ENCODE measurements around the gene WDR18.
A peak's percentile ranks its signal among the peaks of the same experiment; 100 is the strongest.
"Not testable (repeated sequence)": the region's sequence is repeated elsewhere in the genome, so short reads cannot be mapped to it uniquely, and the experiment has no call there.

WDR18 gene

DNA sequence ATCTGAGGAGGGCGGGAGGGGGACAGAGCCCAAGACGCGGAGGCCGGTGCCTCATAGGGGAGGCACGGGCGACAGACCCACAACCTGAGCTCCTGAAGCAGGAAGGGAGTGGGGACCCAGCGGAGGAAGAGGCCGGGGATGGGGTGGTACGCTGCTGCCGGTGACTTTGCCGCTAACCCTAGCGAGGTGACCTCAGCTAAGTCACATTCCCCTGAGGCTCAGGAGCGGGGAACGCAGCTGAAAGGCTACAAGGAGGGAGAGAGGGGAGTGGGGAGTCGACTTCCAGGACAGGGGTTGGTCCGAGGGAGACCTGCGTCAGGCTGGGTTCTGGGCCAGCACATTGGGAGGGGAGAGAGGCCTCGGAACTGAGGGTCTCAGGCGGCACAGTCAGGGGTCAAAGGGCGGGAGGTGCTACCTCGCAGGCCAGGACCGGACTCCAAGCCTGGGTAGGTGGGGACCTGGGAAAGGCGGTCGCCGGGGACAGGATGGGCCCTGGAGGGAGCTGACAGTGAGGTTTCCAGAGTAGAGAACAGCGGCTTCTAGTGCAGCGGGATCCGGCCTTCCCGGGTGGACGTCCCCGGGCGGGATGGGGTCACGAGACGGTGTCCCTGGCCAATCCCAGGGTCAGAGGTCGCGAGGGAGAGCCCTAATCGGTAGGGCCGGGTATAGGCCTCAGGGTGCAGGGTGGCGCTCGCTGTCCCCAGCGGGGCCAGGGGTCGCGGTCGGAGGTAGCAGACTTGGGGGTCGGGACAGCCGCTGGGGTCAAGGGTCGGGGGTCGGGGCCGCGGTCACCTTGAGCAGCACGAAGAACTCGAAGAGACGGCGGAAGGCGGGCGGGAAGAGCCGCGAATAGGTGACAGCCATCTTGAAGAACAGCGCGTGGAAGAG, 36.1 kb downstream of the WDR18 start:
- H3K9me3 ChIP-seq (ENCODE audit: control insufficient read depth, low read length) = no peaks in the 10 kb centered on the region
- H3K27ac ChIP-seq (ENCODE audit: insufficient read depth, low read length, poor library complexity, severe bottlenecking) = peak overlapping the region; percentile 95
- peaks cover 37% of the 10 kb centered on the region for H3K4me1 ChIP-seq (ENCODE audit: control insufficient read depth, insufficient read depth, low read length, poor library complexity, severe bottlenecking)
- H3K36me3 ChIP-seq (ENCODE audit: control insufficient read depth, insufficient read depth, low read length) = peaks cover 6% of the 10 kb centered on the region
- no peak for DNase-seq
- peak overlapping the region; percentile 91 for H3K4me3 ChIP-seq (ENCODE audit: insufficient read depth, low read depth, low read length, poor library complexity, severe bottlenecking)
- no peaks in the 10 kb centered on the region for H3K27me3 ChIP-seq (replicated peaks; ENCODE audit: control insufficient read depth, insufficient read depth, low read length, poor library complexity, severe bottlenecking)

DNA sequence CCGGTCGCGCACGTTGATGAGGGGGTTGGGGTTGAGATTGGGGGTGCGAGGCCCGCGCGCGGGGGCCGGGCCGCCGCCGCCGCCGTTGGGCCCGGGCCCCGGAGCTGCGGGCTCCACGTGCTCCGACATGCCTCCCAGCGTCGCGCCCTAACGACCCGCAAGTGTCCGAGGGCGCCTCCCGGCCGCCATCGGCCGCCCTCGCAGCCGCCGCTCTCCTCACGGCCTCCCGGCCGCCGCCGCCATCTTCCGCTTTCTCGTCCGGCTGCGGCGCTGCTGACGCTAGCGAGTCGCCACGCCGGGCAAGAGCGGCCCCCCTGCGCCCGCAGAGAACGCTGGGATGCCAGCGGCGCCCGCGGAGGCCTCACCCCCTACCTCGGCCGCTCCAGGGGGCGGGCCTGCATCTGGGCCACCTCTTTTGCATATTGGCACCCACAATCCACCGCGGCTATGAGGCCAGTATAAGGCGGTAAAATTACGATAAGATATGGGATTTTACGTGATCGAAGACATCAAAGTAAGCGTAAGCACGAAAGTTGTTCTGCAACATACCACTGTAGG, 36.8 kb downstream of the WDR18 start, which contains the start of gene TMEM259:
TMEM259 (minus strand) TSS at position 256 of the 558 bp plus-strand sequence; CDS start at position 129, 127 bp downstream.
- Histone ChIP-seq H3K27ac (ENCODE audit: insufficient read depth, low read length, poor library complexity, severe bottlenecking) (peak within 1 kb of the TSS; percentile 95), H3K4me3 (ENCODE audit: insufficient read depth, low read depth, low read length, poor library complexity, severe bottlenecking) (peak within 1 kb of the TSS; percentile 91), H3K27me3 (replicated peaks; ENCODE audit: control insufficient read depth, insufficient read depth, low read length, poor library complexity, severe bottlenecking) (no peaks in the 10 kb centered on the region), H3K36me3 (ENCODE audit: control insufficient read depth, insufficient read depth, low read length) (peaks cover 6% of the 10 kb centered on the region), H3K4me1 (ENCODE audit: control insufficient read depth, insufficient read depth, low read length, poor library complexity, severe bottlenecking) (peaks cover 32% of the 10 kb centered on the region), H3K9me3 (ENCODE audit: control insufficient read depth, low read length) (no peaks in the 10 kb centered on the region)
- DNase-seq = peak; percentile 95 to 97 (median 96)

DNA sequence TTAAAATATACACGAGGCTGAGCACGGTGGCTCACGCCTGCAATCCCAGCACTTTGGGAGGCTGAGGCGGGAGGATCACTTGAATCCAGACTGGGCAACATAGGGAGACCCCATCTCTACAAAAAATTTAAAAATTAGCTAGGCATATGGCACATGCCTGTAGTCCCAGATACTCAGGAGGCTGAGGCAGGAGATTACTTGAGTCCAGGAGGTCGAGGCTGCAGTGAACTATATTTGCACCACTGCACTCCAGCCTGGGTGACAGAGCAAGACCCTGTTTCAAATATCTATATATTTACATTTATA, 39.7 kb downstream of the WDR18 start:
- H3K27me3 ChIP-seq (replicated peaks; ENCODE audit: control insufficient read depth, insufficient read depth, low read length, poor library complexity, severe bottlenecking); H3K9me3 ChIP-seq (ENCODE audit: control insufficient read depth, low read length); H3K4me3 ChIP-seq (ENCODE audit: insufficient read depth, low read depth, low read length, poor library complexity, severe bottlenecking); H3K27ac ChIP-seq (ENCODE audit: insufficient read depth, low read length, poor library complexity, severe bottlenecking); H3K36me3 ChIP-seq (ENCODE audit: control insufficient read depth, insufficient read depth, low read length); DNase-seq: not testable (repeated sequence)
- peaks cover 22% of the 10 kb centered on the region for H3K4me1 ChIP-seq (ENCODE audit: control insufficient read depth, insufficient read depth, low read length, poor library complexity, severe bottlenecking)

DNA sequence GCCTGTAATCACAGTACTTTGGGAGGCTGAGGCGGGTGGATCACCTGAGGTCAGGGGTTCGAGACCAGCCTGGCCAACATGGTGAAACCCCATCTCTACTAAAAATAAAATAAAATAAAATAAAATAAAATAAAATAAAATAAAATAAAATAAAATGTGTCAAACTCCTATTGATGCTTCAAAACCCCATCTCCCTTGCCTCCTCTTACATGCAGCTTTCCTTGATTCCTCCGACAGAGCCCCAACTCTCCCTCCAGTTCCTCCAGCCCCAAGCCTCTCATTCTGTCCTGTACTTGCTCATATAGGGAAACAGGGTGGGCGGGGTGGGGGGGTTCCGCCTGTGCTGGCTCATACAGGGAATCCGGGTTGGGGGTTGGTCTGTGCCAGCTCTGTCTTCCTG, 40.9 kb downstream of the WDR18 start:
- H3K4me1 ChIP-seq (ENCODE audit: control insufficient read depth, insufficient read depth, low read length, poor library complexity, severe bottlenecking) = peaks cover 22% of the 10 kb centered on the region
- not testable (repeated sequence) for DNase-seq; H3K27me3 ChIP-seq (replicated peaks; ENCODE audit: control insufficient read depth, insufficient read depth, low read length, poor library complexity, severe bottlenecking); H3K9me3 ChIP-seq (ENCODE audit: control insufficient read depth, low read length); H3K36me3 ChIP-seq (ENCODE audit: control insufficient read depth, insufficient read depth, low read length); H3K4me3 ChIP-seq (ENCODE audit: insufficient read depth, low read depth, low read length, poor library complexity, severe bottlenecking); H3K27ac ChIP-seq (ENCODE audit: insufficient read depth, low read length, poor library complexity, severe bottlenecking)

DNA sequence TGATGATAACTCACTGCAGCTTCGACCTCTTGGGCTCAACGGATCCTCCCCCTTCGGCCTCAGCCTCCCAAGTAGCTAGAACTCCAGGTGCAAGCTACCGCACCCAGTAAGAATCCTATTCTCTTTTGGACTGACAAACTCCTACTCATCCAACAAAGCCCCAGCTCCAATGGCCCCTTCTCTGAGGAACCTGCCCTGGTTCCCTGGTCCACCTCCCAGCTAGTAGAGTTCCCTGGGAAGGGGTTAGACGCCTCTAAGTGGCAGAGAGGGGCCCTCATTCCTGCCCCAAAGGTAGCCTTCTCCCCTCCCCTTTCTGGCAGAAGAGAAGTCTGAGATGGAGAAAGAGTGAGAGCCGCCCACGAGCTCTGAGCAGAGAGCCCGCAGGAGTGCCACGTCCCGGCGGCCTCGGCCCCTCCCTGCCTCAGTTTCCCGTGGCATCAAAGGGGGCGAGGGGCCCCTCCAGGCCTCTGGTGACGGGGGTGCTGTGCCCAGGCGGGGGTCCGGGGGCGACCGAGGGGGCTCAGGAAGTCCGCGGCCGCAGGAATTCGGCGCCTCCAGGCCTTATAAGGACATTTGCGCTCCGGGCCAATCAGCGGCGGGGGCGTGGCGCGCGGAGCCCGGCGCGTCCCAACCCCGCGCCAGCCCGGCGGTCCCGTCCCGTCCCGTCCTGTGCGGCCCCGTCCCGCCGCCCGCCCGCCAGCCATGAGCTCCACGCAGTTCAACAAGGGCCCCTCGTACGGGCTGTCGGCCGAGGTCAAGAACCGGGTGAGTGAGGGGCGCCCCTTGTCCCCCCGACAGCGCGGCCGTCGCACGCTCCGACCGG, 42.0 kb downstream of the WDR18 start, which contains the start of gene CNN2:
CNN2 (plus strand) TSS at position 649 of the 823 bp plus-strand sequence; CDS start at position 703, 54 bp downstream.
- Histone ChIP-seq H3K4me1 (ENCODE audit: control insufficient read depth, insufficient read depth, low read length, poor library complexity, severe bottlenecking) (peaks cover 29% of the 10 kb centered on the region), H3K27ac (ENCODE audit: insufficient read depth, low read length, poor library complexity, severe bottlenecking) (peak within 1 kb of the TSS; percentile 84), H3K4me3 (ENCODE audit: insufficient read depth, low read depth, low read length, poor library complexity, severe bottlenecking) (peak within 1 kb of the TSS; percentile 96), H3K36me3 (ENCODE audit: control insufficient read depth, insufficient read depth, low read length) (no peaks in the 10 kb centered on the region), H3K27me3 (replicated peaks; ENCODE audit: control insufficient read depth, insufficient read depth, low read length, poor library complexity, severe bottlenecking) (no peaks in the 10 kb centered on the region), H3K9me3 (ENCODE audit: control insufficient read depth, low read length) (no peaks in the 10 kb centered on the region)
- peak; percentile 43 to 62 (median 45) for DNase-seq

DNA sequence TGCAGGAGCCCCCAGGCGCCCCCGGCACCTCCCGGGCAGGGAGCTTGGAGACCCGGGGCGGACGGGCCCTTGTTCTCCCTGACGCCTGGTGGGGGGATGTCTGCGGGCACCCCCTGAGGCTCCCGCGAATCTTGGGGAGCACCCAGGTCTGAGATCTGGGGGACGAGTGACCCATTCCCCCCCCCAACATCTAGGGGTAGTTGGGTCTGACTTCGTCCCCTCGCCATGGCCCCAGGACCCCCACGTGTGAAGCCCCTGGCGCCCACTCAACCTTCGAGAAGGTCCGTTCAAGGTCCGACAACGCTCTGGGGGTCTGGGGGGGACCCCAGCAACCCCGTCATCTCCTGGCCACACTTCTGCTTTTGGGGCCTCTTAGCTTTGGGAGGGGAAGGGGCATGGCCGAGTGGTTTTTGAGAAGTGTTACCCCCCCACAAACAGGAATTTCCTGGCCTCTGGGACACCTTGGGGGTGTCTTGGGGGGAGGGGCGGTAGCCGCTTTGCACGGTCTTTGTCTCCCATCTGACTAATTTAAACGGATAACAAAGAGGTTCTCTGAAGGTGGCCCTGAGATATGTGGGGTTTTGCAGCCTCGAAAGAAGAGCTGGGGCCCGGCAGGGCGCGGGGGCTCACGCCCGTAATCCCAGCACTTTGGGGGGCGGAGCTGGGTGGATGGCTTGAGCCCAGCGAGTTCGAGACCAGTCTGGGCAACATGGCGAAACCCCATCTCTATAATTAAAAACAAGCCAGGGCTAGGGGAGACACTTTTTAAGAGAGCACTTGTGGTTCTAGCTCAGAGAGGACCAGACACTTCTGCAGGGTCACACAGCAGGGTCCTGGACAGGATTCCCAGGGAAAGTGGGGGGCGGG, 42.9 kb downstream of the WDR18 start:
- no peaks in the 10 kb centered on the region for H3K9me3 ChIP-seq (ENCODE audit: control insufficient read depth, low read length)
- peaks cover 5% of the 10 kb centered on the region for H3K36me3 ChIP-seq (ENCODE audit: control insufficient read depth, insufficient read depth, low read length)
- no peak for DNase-seq
- H3K27ac ChIP-seq (ENCODE audit: insufficient read depth, low read length, poor library complexity, severe bottlenecking) = peak overlapping the region; percentile 84
- no peaks in the 10 kb centered on the region for H3K27me3 ChIP-seq (replicated peaks; ENCODE audit: control insufficient read depth, insufficient read depth, low read length, poor library complexity, severe bottlenecking)
- H3K4me1 ChIP-seq (ENCODE audit: control insufficient read depth, insufficient read depth, low read length, poor library complexity, severe bottlenecking) = peaks cover 29% of the 10 kb centered on the region
- peak overlapping the region; percentile 96 for H3K4me3 ChIP-seq (ENCODE audit: insufficient read depth, low read depth, low read length, poor library complexity, severe bottlenecking)

DNA sequence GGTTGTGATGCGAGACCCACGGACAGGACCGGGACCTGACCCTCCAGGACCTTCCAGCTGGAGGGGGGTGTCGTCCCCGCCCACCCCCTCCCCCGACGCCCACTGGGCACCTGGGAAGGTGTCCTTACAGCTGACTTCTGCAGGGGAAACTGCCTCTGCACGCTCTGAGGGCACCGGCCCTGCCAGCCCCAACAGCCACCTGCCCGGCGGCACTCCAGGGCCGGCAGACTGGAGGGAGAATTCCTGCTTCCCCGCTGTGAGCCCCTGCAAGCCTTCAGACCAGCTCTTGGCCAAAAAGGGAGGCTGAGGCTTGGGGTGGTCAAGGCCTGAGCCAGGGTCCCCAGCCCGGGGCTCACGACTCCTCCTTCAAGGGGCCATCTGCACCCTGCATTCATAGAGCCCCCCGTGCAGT, 43.5 kb downstream of the WDR18 start:
- no peak for DNase-seq
- no peaks in the 10 kb centered on the region for H3K9me3 ChIP-seq (ENCODE audit: control insufficient read depth, low read length)
- H3K4me1 ChIP-seq (ENCODE audit: control insufficient read depth, insufficient read depth, low read length, poor library complexity, severe bottlenecking) = peaks cover 34% of the 10 kb centered on the region
- peak overlapping the region; percentile 84 for H3K27ac ChIP-seq (ENCODE audit: insufficient read depth, low read length, poor library complexity, severe bottlenecking)
- H3K36me3 ChIP-seq (ENCODE audit: control insufficient read depth, insufficient read depth, low read length) = peaks cover 11% of the 10 kb centered on the region
- H3K4me3 ChIP-seq (ENCODE audit: insufficient read depth, low read depth, low read length, poor library complexity, severe bottlenecking) = peak overlapping the region; percentile 96
- no peaks in the 10 kb centered on the region for H3K27me3 ChIP-seq (replicated peaks; ENCODE audit: control insufficient read depth, insufficient read depth, low read length, poor library complexity, severe bottlenecking)

DNA sequence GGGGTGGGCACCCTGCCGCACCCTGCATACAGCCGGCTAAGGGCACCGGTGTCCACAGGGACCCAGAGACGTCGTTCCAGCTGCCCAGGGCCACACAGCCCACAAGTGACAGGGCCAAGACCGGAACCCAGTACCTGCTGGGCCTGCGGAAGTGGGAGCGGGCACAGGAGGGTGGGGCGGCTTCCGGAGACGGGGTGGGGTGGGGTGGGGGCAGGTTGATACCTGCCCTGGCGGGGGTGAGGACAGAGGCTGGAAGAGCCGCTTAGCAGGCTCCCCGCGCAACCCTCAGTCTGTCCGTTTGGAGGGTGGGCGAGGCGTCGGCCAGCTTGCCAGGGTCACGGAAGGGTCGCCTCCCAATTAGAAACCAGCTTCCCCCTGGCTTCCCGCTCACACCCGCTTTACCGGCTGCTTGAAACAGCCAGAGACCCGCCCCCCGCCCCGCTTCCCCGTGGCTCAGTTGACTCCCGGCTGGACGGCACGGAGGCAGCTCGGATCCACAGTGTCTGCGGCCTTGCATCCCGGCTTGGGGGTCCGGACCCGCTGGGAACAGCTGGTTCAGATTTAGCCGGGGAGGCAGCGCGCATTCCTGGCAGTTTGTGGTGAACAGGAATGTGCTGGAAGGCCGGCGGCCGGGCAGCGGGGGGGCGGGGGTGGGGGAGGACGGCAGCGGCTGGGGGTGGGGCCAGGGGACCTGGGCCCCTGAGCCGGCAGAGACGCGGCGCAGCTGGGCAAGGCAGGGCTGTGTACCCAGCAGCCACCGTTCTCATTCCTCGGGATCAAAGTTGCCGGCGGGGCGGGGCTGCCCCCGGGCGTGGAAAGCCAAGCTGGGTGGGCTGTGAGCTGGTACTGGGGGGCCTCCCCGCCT, 44.1 kb downstream of the WDR18 start:
- Histone ChIP-seq H3K4me3 (ENCODE audit: insufficient read depth, low read depth, low read length, poor library complexity, severe bottlenecking) (peak overlapping the region; percentile 96), H3K27me3 (replicated peaks; ENCODE audit: control insufficient read depth, insufficient read depth, low read length, poor library complexity, severe bottlenecking) (no peaks in the 10 kb centered on the region), H3K27ac (ENCODE audit: insufficient read depth, low read length, poor library complexity, severe bottlenecking) (peak overlapping the region; percentile 84), H3K4me1 (ENCODE audit: control insufficient read depth, insufficient read depth, low read length, poor library complexity, severe bottlenecking) (peaks cover 34% of the 10 kb centered on the region), H3K36me3 (ENCODE audit: control insufficient read depth, insufficient read depth, low read length) (peaks cover 16% of the 10 kb centered on the region), H3K9me3 (ENCODE audit: control insufficient read depth, low read length) (no peaks in the 10 kb centered on the region)
- DNase-seq = peak; percentile 38 to 57 (median 42)
